HepG2 (cell line): ENCODE data around the gene ZNRF3. TPM values are rescaled to one million over a fixed set of nuclear protein-coding genes. Genes with fewer than 3 reads are reported as not detected.

Experiments used
- AHR ChIP-seq: IDR thresholded peaks from 2 replicates; pipeline ENCODE4 v1.6.1; 2018; ENCODE audit warnings: missing genetic modification reagents, missing compliant biosample characterization
- CBX1 ChIP-seq: IDR thresholded peaks from one replicate; pipeline ENCODE4 v1.6.1; 2016; ENCODE audit warnings: antibody characterized with exemption, low read depth
- CCDC6 ChIP-seq: sonication (generic); formaldehyde crosslinking; IDR thresholded peaks from 2 replicates; pipeline ENCODE4 v1.8.1; 2022; ENCODE audit warnings: mild to moderate bottlenecking, missing genetic modification reagents, moderate library complexity
- GATAD2A ChIP-seq: IDR thresholded peaks from 2 replicates; pipeline ENCODE4 v1.6.1; 2016
- MTF1 ChIP-seq: sonication (generic); formaldehyde crosslinking; IDR thresholded peaks from 2 replicates; pipeline ENCODE4 v1.5.0; 2020; ENCODE audit warnings: missing genetic modification reagents
- NR2F1 ChIP-seq, 2 experiments: fragments of 450-650 bp in 1 of 2; formaldehyde crosslinking in 1 of 2; IDR thresholded peaks; 2 replicates each; pipeline versions ENCODE4 v1.5.0 to v1.6.1; 2016 to 2020; ENCODE audit warnings: mild to moderate bottlenecking in 1 of 2, missing compliant biosample characterization in 1 of 2, missing genetic modification reagents in 1 of 2, moderate library complexity in 1 of 2
- SOX5 ChIP-seq: IDR thresholded peaks from 2 replicates; pipeline ENCODE4 v1.6.1; 2016; ENCODE audit warnings: borderline replicate concordance
- ZNF44 ChIP-seq: sonication (generic); formaldehyde crosslinking; IDR thresholded peaks from 2 replicates; pipeline ENCODE4 v1.5.1; 2020; ENCODE audit warnings: mild to moderate bottlenecking, missing genetic modification reagents
- ZNF629 ChIP-seq: sonication (generic); formaldehyde crosslinking; conservative IDR thresholded peaks from 2 replicates; pipeline ENCODE4 v1.5.0; 2020; ENCODE audit warnings: missing genetic modification reagents
- polyA plus RNA-seq, 8 experiments: library from polyadenylated mRNA; depleted of rRNA in 3 of 8; stranded (reverse) in 7 of 8; unstranded in 1 of 8; fragments of >200 nt; fragmentation: Illumina TruSeq in 4 of 8; extraction: Trizol in 4 of 8; gene quantifications; 2 replicates each; pipeline versions ENCODE4 v1.2.1 to v1.2.3, GENCODE V29; 2011 to 2016; ENCODE audit warnings: low read depth in 4 of 8, missing spikeins in 1 of 8, mixed read lengths in 1 of 8; ENCODE audit not compliant: insufficient read depth in 1 of 8
- total RNA-seq, 5 experiments: library from RNA; depleted of rRNA; stranded (reverse); fragments of >200 nt; fragmentation: Illumina TruSeq; extraction: Trizol; gene quantifications; 2 replicates each; pipeline ENCODE4 v1.2.3, GENCODE V29; 2016; ENCODE audit warnings: low read depth in 1 of 5
- TF ChIP-seq, protein P1 (sequence below): sonication (generic); formaldehyde crosslinking; IDR thresholded peaks from 2 replicates; pipeline ENCODE4 v1.4.0; 2020; ENCODE audit warnings: mild to moderate bottlenecking, missing genetic modification reagents
- TF ChIP-seq, protein P2 (sequence below): sonication (generic); formaldehyde crosslinking; IDR thresholded peaks from 2 replicates; pipeline ENCODE4 v1.5.0; 2020; ENCODE audit warnings: mild to moderate bottlenecking, missing genetic modification reagents, moderate library complexity
- TF ChIP-seq, protein P3 (sequence below): sonication (generic); formaldehyde crosslinking; IDR thresholded peaks from 2 replicates; pipeline ENCODE4 v1.4.0; 2020; ENCODE audit warnings: missing genetic modification reagents
- TF ChIP-seq, protein P4 (sequence below): IDR thresholded peaks from 2 replicates; pipeline ENCODE4 v1.6.1; 2012; ENCODE audit warnings: low read depth, low read length, improper control_type of control experiment
- TF ChIP-seq, protein P5 (sequence below): sonication (generic); formaldehyde crosslinking; IDR thresholded peaks from 2 replicates; pipeline ENCODE4 v1.4.0; 2020; ENCODE audit warnings: missing genetic modification reagents
- TF ChIP-seq, protein P6 (sequence below): sonication (generic); formaldehyde crosslinking; IDR thresholded peaks from 2 replicates; pipeline ENCODE4 v1.4.0; 2020; ENCODE audit warnings: missing genetic modification reagents, borderline replicate concordance

Gene ZNRF3
- total and polyA plus RNA-seq, 2 of the 13 experiments (the other 11 are each of a cell fraction or from before 2014, with no cell fraction given): 20.3 to 36.7 TPM

DNA sequence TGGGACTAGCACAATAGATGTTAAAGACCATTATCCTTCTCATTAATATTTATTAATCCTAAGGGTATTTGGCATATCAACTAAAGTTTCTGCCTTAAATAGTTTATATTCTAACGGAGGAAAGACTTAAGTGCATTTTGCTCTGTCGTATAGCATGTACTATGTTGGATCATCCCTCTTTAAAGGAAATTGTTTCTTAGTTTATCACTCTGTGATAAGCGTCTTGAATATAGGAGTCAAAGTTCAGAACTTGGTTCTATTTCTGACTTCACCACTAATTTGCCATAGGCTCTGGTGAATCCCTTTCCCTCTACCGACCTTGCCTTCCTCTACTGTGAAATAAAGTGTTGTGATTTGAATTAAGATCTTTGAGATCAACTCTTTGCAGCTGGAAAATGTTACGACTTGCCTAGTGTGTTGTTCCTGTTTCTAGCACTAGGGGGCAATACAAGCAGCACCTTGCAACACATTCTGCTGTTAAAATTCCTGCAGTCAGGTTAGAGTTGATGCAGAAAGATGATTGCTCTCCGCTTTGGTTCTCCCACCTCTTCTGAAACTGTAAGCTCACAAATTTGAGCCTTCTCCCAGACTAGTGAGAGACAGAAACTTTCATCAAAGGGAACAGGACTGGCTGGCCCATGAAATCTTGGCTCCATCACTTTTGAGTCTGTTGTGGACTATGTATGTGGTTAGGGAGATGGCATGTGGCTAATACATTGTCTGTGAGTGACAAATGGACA lies 27.8 kb upstream of the ZNRF3 start (continued):
- TF ChIP-seq, protein P1, sequence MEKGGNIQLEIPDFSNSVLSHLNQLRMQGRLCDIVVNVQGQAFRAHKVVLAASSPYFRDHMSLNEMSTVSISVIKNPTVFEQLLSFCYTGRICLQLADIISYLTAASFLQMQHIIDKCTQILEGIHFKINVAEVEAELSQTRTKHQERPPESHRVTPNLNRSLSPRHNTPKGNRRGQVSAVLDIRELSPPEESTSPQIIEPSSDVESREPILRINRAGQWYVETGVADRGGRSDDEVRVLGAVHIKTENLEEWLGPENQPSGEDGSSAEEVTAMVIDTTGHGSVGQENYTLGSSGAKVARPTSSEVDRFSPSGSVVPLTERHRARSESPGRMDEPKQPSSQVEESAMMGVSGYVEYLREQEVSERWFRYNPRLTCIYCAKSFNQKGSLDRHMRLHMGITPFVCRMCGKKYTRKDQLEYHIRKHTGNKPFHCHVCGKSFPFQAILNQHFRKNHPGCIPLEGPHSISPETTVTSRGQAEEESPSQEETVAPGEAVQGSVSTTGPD (CRISPR knock-in tag): no peak
- TF ChIP-seq AHR (no peak), ZNF629 (CRISPR knock-in tag) (peak; percentile 44; the same call in 1 of the 2 replicates), ZNF44 (CRISPR knock-in tag) (no peak), MTF1 (CRISPR knock-in tag) (no peak), SOX5 (CRISPR knock-in tag) (peak; percentile 15; the same call in 1 of the 2 replicates), CBX1 (no peak), NR2F1 (CRISPR knock-in tag; IDR thresholded peaks at IDR 0.05) (no peak), GATAD2A (CRISPR knock-in tag) (0 out of 2 replicates have a peak, but pooled peaks have one; percentile 21), CCDC6 (CRISPR knock-in tag) (no peak)
- TF ChIP-seq, protein P2, sequence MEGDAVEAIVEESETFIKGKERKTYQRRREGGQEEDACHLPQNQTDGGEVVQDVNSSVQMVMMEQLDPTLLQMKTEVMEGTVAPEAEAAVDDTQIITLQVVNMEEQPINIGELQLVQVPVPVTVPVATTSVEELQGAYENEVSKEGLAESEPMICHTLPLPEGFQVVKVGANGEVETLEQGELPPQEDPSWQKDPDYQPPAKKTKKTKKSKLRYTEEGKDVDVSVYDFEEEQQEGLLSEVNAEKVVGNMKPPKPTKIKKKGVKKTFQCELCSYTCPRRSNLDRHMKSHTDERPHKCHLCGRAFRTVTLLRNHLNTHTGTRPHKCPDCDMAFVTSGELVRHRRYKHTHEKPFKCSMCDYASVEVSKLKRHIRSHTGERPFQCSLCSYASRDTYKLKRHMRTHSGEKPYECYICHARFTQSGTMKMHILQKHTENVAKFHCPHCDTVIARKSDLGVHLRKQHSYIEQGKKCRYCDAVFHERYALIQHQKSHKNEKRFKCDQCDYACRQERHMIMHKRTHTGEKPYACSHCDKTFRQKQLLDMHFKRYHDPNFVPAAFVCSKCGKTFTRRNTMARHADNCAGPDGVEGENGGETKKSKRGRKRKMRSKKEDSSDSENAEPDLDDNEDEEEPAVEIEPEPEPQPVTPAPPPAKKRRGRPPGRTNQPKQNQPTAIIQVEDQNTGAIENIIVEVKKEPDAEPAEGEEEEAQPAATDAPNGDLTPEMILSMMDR (CRISPR knock-in tag): peak; percentile 90
- TF ChIP-seq, protein P3, sequence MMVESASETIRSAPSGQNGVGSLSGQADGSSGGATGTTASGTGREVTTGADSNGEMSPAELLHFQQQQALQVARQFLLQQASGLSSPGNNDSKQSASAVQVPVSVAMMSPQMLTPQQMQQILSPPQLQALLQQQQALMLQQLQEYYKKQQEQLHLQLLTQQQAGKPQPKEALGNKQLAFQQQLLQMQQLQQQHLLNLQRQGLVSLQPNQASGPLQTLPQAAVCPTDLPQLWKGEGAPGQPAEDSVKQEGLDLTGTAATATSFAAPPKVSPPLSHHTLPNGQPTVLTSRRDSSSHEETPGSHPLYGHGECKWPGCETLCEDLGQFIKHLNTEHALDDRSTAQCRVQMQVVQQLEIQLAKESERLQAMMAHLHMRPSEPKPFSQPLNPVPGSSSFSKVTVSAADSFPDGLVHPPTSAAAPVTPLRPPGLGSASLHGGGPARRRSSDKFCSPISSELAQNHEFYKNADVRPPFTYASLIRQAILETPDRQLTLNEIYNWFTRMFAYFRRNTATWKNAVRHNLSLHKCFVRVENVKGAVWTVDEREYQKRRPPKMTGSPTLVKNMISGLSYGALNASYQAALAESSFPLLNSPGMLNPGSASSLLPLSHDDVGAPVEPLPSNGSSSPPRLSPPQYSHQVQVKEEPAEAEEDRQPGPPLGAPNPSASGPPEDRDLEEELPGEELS (CRISPR knock-in tag): peak; percentile 43; the same call in 1 of the 2 replicates
- TF ChIP-seq, protein P4, sequence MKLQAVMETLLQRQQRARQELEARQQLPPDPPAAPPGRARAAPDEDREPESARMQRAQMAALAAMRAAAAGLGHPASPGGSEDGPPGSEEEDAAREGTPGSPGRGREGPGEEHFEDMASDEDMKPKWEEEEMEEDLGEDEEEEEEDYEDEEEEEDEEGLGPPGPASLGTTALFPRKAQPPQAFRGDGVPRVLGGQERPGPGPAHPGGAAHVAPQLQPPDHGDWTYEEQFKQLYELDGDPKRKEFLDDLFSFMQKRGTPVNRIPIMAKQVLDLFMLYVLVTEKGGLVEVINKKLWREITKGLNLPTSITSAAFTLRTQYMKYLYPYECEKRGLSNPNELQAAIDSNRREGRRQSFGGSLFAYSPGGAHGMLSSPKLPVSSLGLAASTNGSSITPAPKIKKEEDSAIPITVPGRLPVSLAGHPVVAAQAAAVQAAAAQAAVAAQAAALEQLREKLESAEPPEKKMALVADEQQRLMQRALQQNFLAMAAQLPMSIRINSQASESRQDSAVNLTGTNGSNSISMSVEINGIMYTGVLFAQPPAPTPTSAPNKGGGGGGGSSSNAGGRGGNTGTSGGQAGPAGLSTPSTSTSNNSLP: no peak
- TF ChIP-seq, protein P5, sequence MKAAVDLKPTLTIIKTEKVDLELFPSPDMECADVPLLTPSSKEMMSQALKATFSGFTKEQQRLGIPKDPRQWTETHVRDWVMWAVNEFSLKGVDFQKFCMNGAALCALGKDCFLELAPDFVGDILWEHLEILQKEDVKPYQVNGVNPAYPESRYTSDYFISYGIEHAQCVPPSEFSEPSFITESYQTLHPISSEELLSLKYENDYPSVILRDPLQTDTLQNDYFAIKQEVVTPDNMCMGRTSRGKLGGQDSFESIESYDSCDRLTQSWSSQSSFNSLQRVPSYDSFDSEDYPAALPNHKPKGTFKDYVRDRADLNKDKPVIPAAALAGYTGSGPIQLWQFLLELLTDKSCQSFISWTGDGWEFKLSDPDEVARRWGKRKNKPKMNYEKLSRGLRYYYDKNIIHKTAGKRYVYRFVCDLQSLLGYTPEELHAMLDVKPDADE (CRISPR knock-in tag): no peak
- TF ChIP-seq, protein P6, sequence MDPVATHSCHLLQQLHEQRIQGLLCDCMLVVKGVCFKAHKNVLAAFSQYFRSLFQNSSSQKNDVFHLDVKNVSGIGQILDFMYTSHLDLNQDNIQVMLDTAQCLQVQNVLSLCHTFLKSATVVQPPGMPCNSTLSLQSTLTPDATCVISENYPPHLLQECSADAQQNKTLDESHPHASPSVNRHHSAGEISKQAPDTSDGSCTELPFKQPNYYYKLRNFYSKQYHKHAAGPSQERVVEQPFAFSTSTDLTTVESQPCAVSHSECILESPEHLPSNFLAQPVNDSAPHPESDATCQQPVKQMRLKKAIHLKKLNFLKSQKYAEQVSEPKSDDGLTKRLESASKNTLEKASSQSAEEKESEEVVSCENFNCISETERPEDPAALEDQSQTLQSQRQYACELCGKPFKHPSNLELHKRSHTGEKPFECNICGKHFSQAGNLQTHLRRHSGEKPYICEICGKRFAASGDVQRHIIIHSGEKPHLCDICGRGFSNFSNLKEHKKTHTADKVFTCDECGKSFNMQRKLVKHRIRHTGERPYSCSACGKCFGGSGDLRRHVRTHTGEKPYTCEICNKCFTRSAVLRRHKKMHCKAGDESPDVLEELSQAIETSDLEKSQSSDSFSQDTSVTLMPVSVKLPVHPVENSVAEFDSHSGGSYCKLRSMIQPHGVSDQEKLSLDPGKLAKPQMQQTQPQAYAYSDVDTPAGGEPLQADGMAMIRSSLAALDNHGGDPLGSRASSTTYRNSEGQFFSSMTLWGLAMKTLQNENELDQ (CRISPR knock-in tag): no peak
